GM10266 (cell line): ENCODE results near the gene MVB12A.

Experiments
- DNase-seq: peaks from one replicate; pipeline ENCODE4 v3.0.0; 2012; ENCODE audit errors: extremely low spot score
- TF ChIP-seq, protein P1 (sequence below): IDR thresholded peaks from 2 replicates; pipeline ENCODE4 v1.5.1; 2012; ENCODE audit warnings: mild to moderate bottlenecking, low read depth; ENCODE audit not compliant: control insufficient read depth, insufficient read depth; ENCODE audit errors: missing control alignments

The MVB12A gene

DNA sequence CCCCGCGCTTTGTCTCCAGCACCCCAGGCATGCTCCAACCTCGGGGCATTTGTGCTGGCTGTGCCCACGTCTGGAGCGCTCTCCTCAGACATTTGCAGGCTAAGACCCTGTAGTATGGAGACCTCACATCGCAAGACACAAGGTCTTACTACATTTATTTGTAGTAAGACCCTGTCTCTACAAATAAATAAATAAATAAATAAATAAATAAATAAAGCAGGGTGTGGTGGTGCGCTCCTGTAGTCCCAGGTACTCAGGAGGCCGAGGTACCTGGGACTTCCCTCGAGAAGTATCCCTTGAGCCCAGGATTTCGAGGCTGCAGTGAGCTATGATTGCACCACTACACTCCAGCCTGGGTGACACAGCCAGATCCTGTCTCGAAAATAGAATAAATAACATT, 36.3 kb downstream of the MVB12A start:
- DNase-seq: no peak
- TF ChIP-seq, protein P1, sequence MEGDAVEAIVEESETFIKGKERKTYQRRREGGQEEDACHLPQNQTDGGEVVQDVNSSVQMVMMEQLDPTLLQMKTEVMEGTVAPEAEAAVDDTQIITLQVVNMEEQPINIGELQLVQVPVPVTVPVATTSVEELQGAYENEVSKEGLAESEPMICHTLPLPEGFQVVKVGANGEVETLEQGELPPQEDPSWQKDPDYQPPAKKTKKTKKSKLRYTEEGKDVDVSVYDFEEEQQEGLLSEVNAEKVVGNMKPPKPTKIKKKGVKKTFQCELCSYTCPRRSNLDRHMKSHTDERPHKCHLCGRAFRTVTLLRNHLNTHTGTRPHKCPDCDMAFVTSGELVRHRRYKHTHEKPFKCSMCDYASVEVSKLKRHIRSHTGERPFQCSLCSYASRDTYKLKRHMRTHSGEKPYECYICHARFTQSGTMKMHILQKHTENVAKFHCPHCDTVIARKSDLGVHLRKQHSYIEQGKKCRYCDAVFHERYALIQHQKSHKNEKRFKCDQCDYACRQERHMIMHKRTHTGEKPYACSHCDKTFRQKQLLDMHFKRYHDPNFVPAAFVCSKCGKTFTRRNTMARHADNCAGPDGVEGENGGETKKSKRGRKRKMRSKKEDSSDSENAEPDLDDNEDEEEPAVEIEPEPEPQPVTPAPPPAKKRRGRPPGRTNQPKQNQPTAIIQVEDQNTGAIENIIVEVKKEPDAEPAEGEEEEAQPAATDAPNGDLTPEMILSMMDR: no peak

GRCh38 chr19:17457616-17458015, 37.8 kb downstream of the MVB12A start:
- peak; percentile 3 for DNase-seq
- TF ChIP-seq, protein P1: no peak

DNA sequence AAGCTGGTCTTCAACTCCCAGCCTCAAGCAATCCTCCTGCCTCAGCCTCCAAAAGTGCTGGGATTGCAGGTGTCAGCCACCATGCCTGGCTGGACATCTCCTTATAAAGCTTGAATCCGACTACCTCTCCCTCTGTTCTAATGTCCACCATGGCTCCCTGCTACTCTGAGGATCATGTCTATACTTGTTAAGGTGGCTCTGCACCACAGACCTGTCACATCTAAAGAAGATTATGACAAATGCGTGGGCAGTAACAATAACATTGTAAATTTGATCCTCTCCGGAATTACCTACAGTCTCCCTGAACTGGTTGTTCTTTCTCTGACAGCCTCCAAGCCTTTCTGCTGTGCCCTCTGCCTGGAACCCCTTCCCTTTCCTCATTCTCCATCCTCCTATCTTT, 39.1 kb downstream of the MVB12A start:
- TF ChIP-seq, protein P1: no peak
- no peak for DNase-seq

- TF ChIP-seq, protein P1: no peak
- no peak for DNase-seq
These were observed 40.8 kb downstream of the MVB12A start, which contains the start of gene NXNL1 for GRCh38 chr19:17460372-17461230. NXNL1 (minus strand) TSS chr19:17460926; CDS start chr19:17460869, 57 bp downstream.

GRCh38 chr19:17466487-17466850, 46.6 kb downstream of the MVB12A start:
- TF ChIP-seq, protein P1: no peak
- no peak for DNase-seq

GRCh38 chr19:17467471-17468301, 47.8 kb downstream of the MVB12A start:
- TF ChIP-seq, protein P1: no peak
- no peak for DNase-seq
